ENCODE measurements around the gene CHD5.

Gene CHD5

DNA sequence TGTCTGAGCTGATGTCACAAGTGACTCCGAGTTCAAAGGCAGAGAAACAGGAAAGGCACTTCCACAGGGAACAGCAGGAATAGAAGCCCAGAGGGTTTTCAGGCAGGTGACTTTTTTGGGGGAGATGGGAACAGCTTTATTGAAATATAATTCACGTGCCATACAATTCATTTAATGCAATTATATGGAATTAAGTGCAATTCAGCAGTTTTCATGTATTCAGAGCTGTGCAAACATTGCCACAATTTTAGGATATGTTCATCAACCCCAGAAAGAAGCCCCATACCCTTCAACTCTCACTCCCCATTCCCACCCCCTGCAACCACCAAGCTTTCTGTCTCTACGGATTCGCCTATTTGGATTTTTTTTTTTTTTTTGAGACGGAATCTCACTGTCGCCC lies 117.5 kb downstream of the CHD5 start:
- Histone ChIP-seq H3K27me3 (ENCODE audit: insufficient read depth, low read length) (no peaks in the 10 kb centered on the region), H4K91ac (ENCODE audit: low read depth, low read length) (no peak overlapping the region), H3K4me2 (ENCODE audit: low read length) (no peak overlapping the region), H2AK5ac (ENCODE audit: low read length) (no peak overlapping the region), H3K23ac (ENCODE audit: low read length) (no peak overlapping the region), H3K4ac (ENCODE audit: low read depth, low read length) (no peak overlapping the region), H2AFZ (ENCODE audit: insufficient read depth, low read length, poor library complexity) (no peak overlapping the region), H3K9ac (ENCODE audit: low read length) (no peak overlapping the region), H2BK5ac (ENCODE audit: low read depth, low read length, poor library complexity) (no peak overlapping the region), H3K79me1 (ENCODE audit: low read length) (no peaks in the 10 kb centered on the region), H3K79me2 (ENCODE audit: control insufficient read depth, insufficient read depth, low read length, poor library complexity) (no peaks in the 10 kb centered on the region), H2BK12ac (ENCODE audit: low read length) (no peak overlapping the region), H3K14ac (ENCODE audit: low read length) (no peak overlapping the region), H3K27ac (ENCODE audit: low read depth, low read length) (no peak overlapping the region), H4K8ac (ENCODE audit: low read depth, low read length) (no peak overlapping the region), H4K12ac (ENCODE audit: low read depth, low read length) (no peak overlapping the region), H3K4me3 (ENCODE audit: low read depth, low read length) (no peak overlapping the region), H3K9me3 (ENCODE audit: insufficient read depth, low read depth, low read length) (no peaks in the 10 kb centered on the region), H2BK120ac (ENCODE audit: insufficient read depth, low read length, poor library complexity) (no peak overlapping the region), H3K18ac (ENCODE audit: low read length) (no peak overlapping the region), H3K4me1 (ENCODE audit: control insufficient read depth in 1 of 2, insufficient read depth in 2 of 2, low read length in 2 of 2) (peaks cover 17 to 19% of the 10 kb centered on the region in 2 experiments), H3K36me3 (ENCODE audit: control insufficient read depth in 1 of 2, insufficient read depth in 2 of 2, low read length in 2 of 2) (no peaks in the 10 kb centered on the region)
- WGBS (ENCODE audit: extremely low coverage, insufficient coverage, insufficient read length) = no CpG with 5 or more reads among the region's 6 CpGs
- no peak for DNase-seq

DNA sequence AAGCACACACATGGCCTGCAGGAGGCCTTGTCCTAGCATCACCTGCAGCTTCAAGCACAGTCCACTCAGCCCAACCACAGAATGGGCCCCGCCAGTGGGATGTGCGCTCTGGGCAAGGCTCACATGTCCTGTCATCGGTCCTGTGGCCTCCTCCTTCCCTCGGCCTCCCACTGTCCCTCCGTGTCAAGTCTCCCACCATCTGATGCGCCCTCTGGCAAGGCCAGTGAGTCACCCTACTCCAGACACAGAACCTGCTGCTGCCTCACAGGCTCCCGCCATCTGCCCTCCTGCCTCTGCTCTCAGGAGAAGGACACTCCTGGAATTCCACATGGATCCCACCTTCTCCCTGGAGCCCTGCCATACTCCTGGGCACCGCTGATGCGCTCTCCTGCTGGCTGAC lies 120.3 kb downstream of the CHD5 start:
- no CpG with 5 or more reads among the region's 9 CpGs for WGBS (ENCODE audit: extremely low coverage, insufficient coverage, insufficient read length)
- Histone ChIP-seq H4K8ac (ENCODE audit: low read depth, low read length) (no peak overlapping the region), H3K4me3 (ENCODE audit: low read depth, low read length) (no peak overlapping the region), H3K79me2 (ENCODE audit: control insufficient read depth, insufficient read depth, low read length, poor library complexity) (no peaks in the 10 kb centered on the region), H3K79me1 (ENCODE audit: low read length) (no peaks in the 10 kb centered on the region), H3K9me3 (ENCODE audit: insufficient read depth, low read depth, low read length) (no peaks in the 10 kb centered on the region), H3K36me3 (ENCODE audit: control insufficient read depth in 1 of 2, insufficient read depth in 2 of 2, low read length in 2 of 2) (no peaks in the 10 kb centered on the region), H3K14ac (ENCODE audit: low read length) (no peak overlapping the region), H2AK5ac (ENCODE audit: low read length) (no peak overlapping the region), H3K27me3 (ENCODE audit: insufficient read depth, low read length) (no peaks in the 10 kb centered on the region), H4K91ac (ENCODE audit: low read depth, low read length) (no peak overlapping the region), H3K18ac (ENCODE audit: low read length) (no peak overlapping the region), H2AFZ (ENCODE audit: insufficient read depth, low read length, poor library complexity) (no peak overlapping the region), H2BK5ac (ENCODE audit: low read depth, low read length, poor library complexity) (no peak overlapping the region), H4K12ac (ENCODE audit: low read depth, low read length) (no peak overlapping the region), H3K27ac (ENCODE audit: low read depth, low read length) (no peak overlapping the region), H3K9ac (ENCODE audit: low read length) (no peak overlapping the region), H3K4me1 (ENCODE audit: control insufficient read depth in 1 of 2, insufficient read depth in 2 of 2, low read length in 2 of 2) (peaks cover 17 to 19% of the 10 kb centered on the region in 2 experiments), H3K23ac (ENCODE audit: low read length) (no peak overlapping the region), H2BK12ac (ENCODE audit: low read length) (no peak overlapping the region), H3K4ac (ENCODE audit: low read depth, low read length) (no peak overlapping the region), H3K4me2 (ENCODE audit: low read length) (no peak overlapping the region), H2BK120ac (ENCODE audit: insufficient read depth, low read length, poor library complexity) (no peak overlapping the region)
- peak; percentile 12 to 22 for DNase-seq

DNA sequence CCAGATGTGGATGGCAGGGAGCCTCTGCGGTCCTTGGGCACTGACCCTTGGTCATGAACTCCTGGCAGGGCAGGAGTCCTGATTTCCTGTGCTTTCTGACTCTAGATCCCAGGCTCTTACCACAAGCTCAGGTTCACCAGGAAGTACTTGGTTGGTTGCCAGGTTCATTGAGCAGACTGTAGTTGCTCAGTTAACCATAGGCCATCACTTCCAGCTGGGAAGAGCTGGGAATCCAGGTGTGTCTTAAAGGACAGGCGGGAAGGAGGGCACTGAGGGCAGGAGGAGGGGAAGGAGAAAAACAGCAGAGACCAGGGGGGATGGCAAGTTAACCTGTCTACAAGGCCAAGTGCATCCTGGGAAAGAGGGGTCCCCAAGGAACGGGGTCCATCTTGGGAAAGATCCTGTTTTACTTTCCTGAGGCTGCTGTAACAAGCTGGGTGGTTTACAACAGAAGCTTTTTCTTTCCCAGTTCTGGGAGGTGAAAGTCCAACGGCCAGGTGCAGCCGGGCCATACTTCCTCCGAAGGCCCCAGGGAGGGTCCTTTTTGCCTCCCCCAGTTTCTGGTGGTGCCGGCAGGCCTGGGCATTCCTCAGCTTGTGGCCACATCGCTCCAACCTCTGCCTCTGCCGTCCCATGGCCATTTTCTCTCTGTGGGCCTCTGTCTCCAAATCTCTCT lies 122.8 kb downstream of the CHD5 start:
- Histone ChIP-seq H3K36me3 (ENCODE audit: control insufficient read depth in 1 of 2, insufficient read depth in 2 of 2, low read length in 2 of 2) (no peaks in the 10 kb centered on the region), H2BK5ac (ENCODE audit: low read depth, low read length, poor library complexity) (no peak overlapping the region), H3K79me2 (ENCODE audit: control insufficient read depth, insufficient read depth, low read length, poor library complexity) (no peaks in the 10 kb centered on the region), H2AFZ (ENCODE audit: insufficient read depth, low read length, poor library complexity) (no peak overlapping the region), H3K27me3 (ENCODE audit: insufficient read depth, low read length) (no peaks in the 10 kb centered on the region), H3K4me2 (ENCODE audit: low read length) (no peak overlapping the region), H2AK5ac (ENCODE audit: low read length) (no peak overlapping the region), H4K91ac (ENCODE audit: low read depth, low read length) (no peak overlapping the region), H3K23ac (ENCODE audit: low read length) (no peak overlapping the region), H3K4me3 (ENCODE audit: low read depth, low read length) (no peak overlapping the region), H3K14ac (ENCODE audit: low read length) (no peak overlapping the region), H3K9me3 (ENCODE audit: insufficient read depth, low read depth, low read length) (no peaks in the 10 kb centered on the region), H4K8ac (ENCODE audit: low read depth, low read length) (no peak overlapping the region), H3K27ac (ENCODE audit: low read depth, low read length) (no peak overlapping the region), H3K4ac (ENCODE audit: low read depth, low read length) (no peak overlapping the region), H3K18ac (ENCODE audit: low read length) (no peak overlapping the region), H2BK12ac (ENCODE audit: low read length) (no peak overlapping the region), H3K4me1 (ENCODE audit: control insufficient read depth in 1 of 2, insufficient read depth in 2 of 2, low read length in 2 of 2) (peaks cover 17 to 19% of the 10 kb centered on the region in 2 experiments), H3K9ac (ENCODE audit: low read length) (no peak overlapping the region), H3K79me1 (ENCODE audit: low read length) (no peaks in the 10 kb centered on the region), H4K12ac (ENCODE audit: low read depth, low read length) (no peak overlapping the region), H2BK120ac (ENCODE audit: insufficient read depth, low read length, poor library complexity) (no peak overlapping the region)
- no CpG with 5 or more reads among the region's 9 CpGs for WGBS (ENCODE audit: extremely low coverage, insufficient coverage, insufficient read length)
- DNase-seq = no peak

DNA sequence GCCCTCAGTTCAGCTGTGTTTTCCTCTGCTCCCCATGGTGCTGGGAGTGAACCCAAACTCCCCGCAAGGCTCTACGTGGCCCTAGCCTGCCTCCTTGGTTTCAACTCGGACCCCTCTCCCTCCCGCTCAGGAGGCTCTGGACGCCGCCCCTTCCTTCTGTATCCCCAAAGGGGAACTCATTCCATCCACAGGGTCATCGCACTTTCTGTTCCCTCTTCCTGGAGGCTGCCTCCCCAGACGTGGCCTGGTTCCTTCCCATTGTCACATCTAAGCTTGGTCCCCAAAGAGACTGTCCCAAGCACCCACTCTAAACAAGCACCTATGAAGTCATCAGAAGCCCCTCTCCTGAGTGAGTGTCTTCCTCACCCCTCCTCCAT lies 123.6 kb downstream of the CHD5 start:
- Histone ChIP-seq H3K14ac (ENCODE audit: low read length) (no peak overlapping the region), H2AK5ac (ENCODE audit: low read length) (no peak overlapping the region), H4K91ac (ENCODE audit: low read depth, low read length) (no peak overlapping the region), H3K4me1 (ENCODE audit: control insufficient read depth in 1 of 2, insufficient read depth in 2 of 2, low read length in 2 of 2) (peaks cover 17 to 19% of the 10 kb centered on the region in 2 experiments), H3K9me3 (ENCODE audit: insufficient read depth, low read depth, low read length) (no peaks in the 10 kb centered on the region), H4K8ac (ENCODE audit: low read depth, low read length) (no peak overlapping the region), H2BK120ac (ENCODE audit: insufficient read depth, low read length, poor library complexity) (no peak overlapping the region), H3K18ac (ENCODE audit: low read length) (no peak overlapping the region), H4K12ac (ENCODE audit: low read depth, low read length) (no peak overlapping the region), H3K79me2 (ENCODE audit: control insufficient read depth, insufficient read depth, low read length, poor library complexity) (no peaks in the 10 kb centered on the region), H3K4me2 (ENCODE audit: low read length) (no peak overlapping the region), H3K4me3 (ENCODE audit: low read depth, low read length) (no peak overlapping the region), H3K23ac (ENCODE audit: low read length) (no peak overlapping the region), H3K9ac (ENCODE audit: low read length) (no peak overlapping the region), H3K36me3 (ENCODE audit: control insufficient read depth in 1 of 2, insufficient read depth in 2 of 2, low read length in 2 of 2) (no peaks in the 10 kb centered on the region), H3K79me1 (ENCODE audit: low read length) (no peaks in the 10 kb centered on the region), H3K27me3 (ENCODE audit: insufficient read depth, low read length) (no peaks in the 10 kb centered on the region), H2AFZ (ENCODE audit: insufficient read depth, low read length, poor library complexity) (no peak overlapping the region), H3K4ac (ENCODE audit: low read depth, low read length) (no peak overlapping the region), H2BK12ac (ENCODE audit: low read length) (no peak overlapping the region), H3K27ac (ENCODE audit: low read depth, low read length) (no peak overlapping the region), H2BK5ac (ENCODE audit: low read depth, low read length, poor library complexity) (no peak overlapping the region)
- WGBS (ENCODE audit: extremely low coverage, insufficient coverage, insufficient read length) = no CpG with 5 or more reads among the region's 8 CpGs
- DNase-seq = no peak

Data from trophoblast cell (in vitro differentiated cells and primary cell).